Skeletal muscle cell (primary cell): ENCODE data around the gene UCKL1.
"Not testable (repeated sequence)": the region's sequence is repeated elsewhere in the genome, so short reads cannot be mapped to it uniquely, and the experiment has no call there.

Experiments
- DNase-seq: peaks from one replicate; pipeline ENCODE4 v3.0.0-alpha.2; 2010; ENCODE audit warnings: low read depth
- H3K4me3 ChIP-seq: 2 replicates; pipeline ENCODE4 v1.5.1; 2011; ENCODE audit warnings: low read depth, mild to moderate bottlenecking, control low read depth, low read length, moderate library complexity

Gene UCKL1

DNA sequence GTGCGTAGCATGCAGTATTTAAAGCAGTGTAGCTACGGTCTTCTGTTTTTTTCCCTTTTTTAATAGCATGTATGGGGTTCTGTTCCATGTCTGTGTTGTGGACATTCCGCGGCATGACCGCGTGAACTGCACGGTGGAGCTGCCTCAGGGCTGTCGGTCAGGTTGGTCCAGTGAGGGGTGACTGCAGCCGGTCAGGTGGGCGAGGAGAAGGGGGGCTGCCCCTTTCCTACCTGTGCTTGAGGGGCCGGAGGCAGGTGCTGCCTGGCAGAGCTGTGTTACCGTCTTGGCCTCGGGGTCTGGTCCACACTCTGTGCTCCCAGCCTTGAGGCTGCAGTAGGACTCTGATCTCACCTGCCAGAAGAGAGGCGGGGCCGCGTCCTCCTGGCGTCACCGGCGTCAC, 24.5 kb downstream of the UCKL1 start:
- H3K4me3 ChIP-seq, result no peak overlapping the region

GRCh38 chr20:63930971-63931553, 25.2 kb downstream of the UCKL1 start:
- no peak for DNase-seq
- no peak overlapping the region for H3K4me3 ChIP-seq

More for the DNA sequence above, 24.5 kb downstream of the UCKL1 start:
- no peak for DNase-seq

- not testable (repeated sequence) for DNase-seq
Observed at GRCh38 chr20:63929473-63929883, 26.7 kb downstream of the UCKL1 start.

DNA sequence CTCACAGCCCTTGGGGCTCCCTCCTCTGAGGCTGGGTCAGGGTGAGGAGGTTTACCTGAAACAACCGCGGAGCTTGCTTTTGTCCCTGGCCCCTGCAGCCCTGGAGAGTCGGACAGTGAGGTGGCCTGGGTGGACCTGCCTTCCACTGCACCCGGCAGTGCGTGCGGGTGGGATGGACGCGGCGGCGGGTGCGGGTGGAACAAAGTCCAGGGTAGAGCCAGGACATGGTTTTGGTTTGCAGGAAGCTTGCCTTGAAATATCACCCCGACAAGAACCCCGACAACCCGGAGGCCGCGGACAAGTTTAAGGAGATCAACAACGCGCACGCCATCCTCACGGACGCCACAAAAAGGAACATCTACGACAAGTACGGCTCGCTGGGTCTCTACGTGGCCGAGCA, 27.1 kb downstream of the UCKL1 start:
- no peak overlapping the region for H3K4me3 ChIP-seq
- no peak for DNase-seq

More at GRCh38 chr20:63929473-63929883, 26.7 kb downstream of the UCKL1 start:
- not testable (repeated sequence) for H3K4me3 ChIP-seq

GRCh38 chr20:63926298-63926697, 29.9 kb downstream of the UCKL1 start:
- H3K4me3 ChIP-seq, result no peak overlapping the region
- DNase-seq, result no peak

DNA sequence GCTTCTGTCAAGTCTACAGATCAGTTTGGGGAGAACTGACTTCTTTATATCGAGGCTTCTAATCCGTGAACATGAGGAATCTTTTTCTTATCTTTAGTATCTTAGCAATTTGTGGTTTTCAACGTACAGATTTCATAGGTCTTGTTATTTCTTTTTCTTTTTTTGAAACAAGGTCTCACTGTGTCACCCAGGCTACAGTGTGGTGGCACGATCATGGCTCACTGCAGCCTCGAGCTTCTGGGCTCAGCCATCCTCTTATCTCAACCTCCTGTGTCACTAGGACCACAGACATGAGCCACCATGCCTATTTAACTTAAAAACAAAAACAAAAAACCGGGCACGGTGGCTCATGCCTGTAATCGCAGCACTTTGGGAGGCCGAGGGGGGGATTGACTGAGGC, 32.0 kb downstream of the UCKL1 start:
- DNase-seq, result no peak
- H3K4me3 ChIP-seq, result no peak overlapping the region

DNA sequence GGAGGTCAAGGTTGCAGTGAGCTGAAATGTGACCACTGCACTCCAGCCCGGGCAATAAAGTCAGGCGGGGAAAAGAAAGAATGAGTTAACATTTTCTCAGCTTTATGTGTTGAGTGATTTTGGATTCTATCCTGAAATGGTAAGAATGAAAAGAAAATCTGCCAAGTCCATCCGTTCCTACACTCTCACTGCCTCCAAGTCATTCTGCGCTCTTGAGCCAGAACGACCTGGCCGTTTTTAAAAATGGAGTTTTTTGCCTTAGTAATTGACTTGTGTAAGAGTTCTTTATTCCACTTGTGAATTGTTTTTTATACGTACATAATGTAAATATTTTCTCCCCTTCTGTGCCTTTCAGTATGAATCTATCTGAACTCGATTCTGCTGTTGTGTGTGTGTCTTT, 32.6 kb downstream of the UCKL1 start:
- H3K4me3 ChIP-seq, result no peak overlapping the region
- DNase-seq, result no peak

- no peak for DNase-seq
- no peak overlapping the region for H3K4me3 ChIP-seq
Observed at GRCh38 chr20:63920226-63920625, 36.0 kb downstream of the UCKL1 start.

- DNase-seq, result no peak
- H3K4me3 ChIP-seq, result no peak overlapping the region
Observed at GRCh38 chr20:63919130-63919529, 37.1 kb downstream of the UCKL1 start.

DNA sequence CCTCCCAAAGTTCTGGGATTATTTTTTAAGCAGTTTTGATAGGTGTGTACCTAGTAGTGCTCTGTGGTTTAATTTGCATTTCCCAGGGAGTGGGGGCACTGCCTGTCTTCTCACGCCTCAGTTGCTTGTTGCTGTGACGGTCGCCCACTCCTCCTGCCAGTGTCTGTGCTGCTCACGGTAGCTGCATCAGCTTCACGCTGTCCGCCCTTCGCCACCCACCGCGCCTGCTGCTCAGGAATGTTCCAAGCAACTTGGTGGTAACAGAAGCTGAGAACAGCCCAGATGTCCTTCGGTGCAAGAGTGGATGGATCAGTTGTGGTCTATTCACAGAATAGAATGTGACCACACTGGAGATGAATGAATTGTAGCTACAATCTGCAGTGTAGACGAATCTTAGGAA, 38.4 kb downstream of the UCKL1 start:
- no peak for DNase-seq

GRCh38 chr20:63916371-63916939, 39.8 kb downstream of the UCKL1 start:
- H3K4me3 ChIP-seq, DNase-seq: not testable (repeated sequence)

More for the DNA sequence above, 38.4 kb downstream of the UCKL1 start:
- H3K4me3 ChIP-seq, result no peak overlapping the region

GRCh38 chr20:63915471-63915870, 40.7 kb downstream of the UCKL1 start:
- no peak for DNase-seq
- H3K4me3 ChIP-seq, result no peak overlapping the region

GRCh38 chr20:63913768-63914167, 42.4 kb downstream of the UCKL1 start:
- no peak for DNase-seq
- H3K4me3 ChIP-seq, result no peak overlapping the region

- DNase-seq, result no peak
- H3K4me3 ChIP-seq, result no peak overlapping the region
Observed at GRCh38 chr20:63911176-63911575, 45.0 kb downstream of the UCKL1 start.

- H3K4me3 ChIP-seq, result no peak overlapping the region
- no peak for DNase-seq
Observed at GRCh38 chr20:63908008-63908682, 48.1 kb downstream of the UCKL1 start.

GRCh38 chr20:63903796-63904561, 52.2 kb downstream of the UCKL1 start:
- H3K4me3 ChIP-seq, result no peak overlapping the region
- no peak for DNase-seq

- no peak for DNase-seq
Observed at GRCh38 chr20:63900413-63900812, 55.8 kb downstream of the UCKL1 start.

DNA sequence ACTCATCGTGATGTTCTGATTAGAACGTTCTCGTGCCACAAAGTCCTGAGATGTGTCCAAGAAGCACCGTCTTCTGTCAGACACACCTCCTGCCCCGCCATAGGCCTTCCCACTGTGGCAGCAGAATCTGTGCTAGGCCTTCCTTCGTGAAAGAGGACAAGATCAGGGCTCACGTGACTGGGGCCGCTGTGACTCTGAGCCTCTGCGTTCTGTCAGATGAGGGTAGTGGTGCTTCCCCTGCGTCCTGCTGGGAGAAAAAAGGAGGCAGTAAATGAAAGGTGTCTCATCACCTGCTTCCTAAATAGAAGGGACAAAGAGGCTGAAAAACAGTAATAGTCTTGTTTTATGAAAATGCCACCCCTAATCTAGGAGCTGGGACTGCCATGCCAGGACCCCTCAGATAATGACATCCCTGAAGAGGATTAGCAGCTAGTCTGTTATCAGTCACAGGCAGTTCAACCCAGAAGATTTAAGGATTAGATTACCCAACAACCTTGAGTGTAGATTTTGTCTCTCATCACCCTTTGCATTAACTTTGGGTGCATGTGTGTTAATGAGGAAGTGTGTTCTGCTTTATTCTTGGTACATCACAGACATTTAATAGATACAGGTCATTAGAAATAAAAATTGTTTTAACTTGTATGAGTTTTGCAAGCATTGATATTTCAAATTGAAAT, 57.2 kb downstream of the UCKL1 start:
- H3K4me3 ChIP-seq, result no peak overlapping the region
- DNase-seq, result no peak

More at GRCh38 chr20:63900413-63900812, 55.8 kb downstream of the UCKL1 start:
- H3K4me3 ChIP-seq, result no peak overlapping the region

DNA sequence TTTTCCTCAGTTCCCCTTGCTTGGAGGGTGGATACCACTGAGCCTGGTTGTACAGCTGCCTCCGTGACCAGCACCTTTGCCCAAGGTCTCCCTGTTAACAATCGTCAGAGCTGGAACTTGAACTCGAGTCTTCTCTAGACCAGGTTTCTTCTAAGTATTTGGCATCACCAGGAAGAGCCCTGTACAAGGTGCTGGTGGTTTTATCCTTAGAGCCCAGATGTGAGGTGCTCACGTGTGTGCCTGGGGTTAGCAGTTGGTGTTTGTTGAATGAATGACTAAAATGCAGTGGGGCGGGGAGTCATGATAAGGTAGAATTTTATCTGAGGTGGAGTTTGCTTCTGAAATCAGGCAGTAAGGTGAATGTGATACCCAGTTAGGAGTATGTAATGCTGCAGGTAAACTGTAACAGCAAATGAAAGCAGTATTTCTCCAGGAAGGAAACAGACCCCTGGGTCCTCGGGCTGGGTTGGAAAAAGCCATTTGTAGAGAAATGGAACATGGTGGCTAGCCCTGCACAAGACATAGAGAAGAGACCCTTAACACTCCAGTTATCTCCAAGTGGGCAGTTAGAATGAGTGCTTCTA, 58.1 kb downstream of the UCKL1 start:
- no peak overlapping the region for H3K4me3 ChIP-seq
- DNase-seq, result no peak
